ENCODE data around the gene SPATA33.
"Not testable (repeated sequence)": the region's sequence is repeated elsewhere in the genome, so short reads cannot be mapped to it uniquely, and the experiment has no call there.

- not testable (repeated sequence) for TF ChIP-seq ATF3 (IDR thresholded peaks at IDR 0.05; ENCODE audit: borderline replicate concordance, extremely low read depth, low read depth, low read length); CTCF (IDR thresholded peaks at IDR 0.05 in 2 of 3, conservative IDR thresholded peaks at IDR 0.05 in 1 of 3; ENCODE audit: control insufficient read depth in 2 of 3, extremely low read depth in 1 of 3, insufficient read depth in 1 of 3, low read depth in 3 of 3, low read length in 3 of 3); ELK1 (IDR thresholded peaks at IDR 0.05; ENCODE audit: low read depth, low read length); ZNF217 (IDR thresholded peaks at IDR 0.05); PKNOX1 (IDR thresholded peaks at IDR 0.05); MTA3 (IDR thresholded peaks at IDR 0.05; ENCODE audit: borderline replicate concordance, low read length); SMC3 (IDR thresholded peaks at IDR 0.05; ENCODE audit: borderline replicate concordance, low read length); NFYB (IDR thresholded peaks at IDR 0.05; ENCODE audit: insufficient read depth, low read depth, low read length); EZH2 (IDR thresholded peaks at IDR 0.05; ENCODE audit: borderline replicate concordance, control insufficient read depth, low read depth, low read length)
Observed at GRCh38 chr16:89698717-89699116, 41.1 kb downstream of the SPATA33 start.

Data from GM12878 (cell line).